Brain pericyte (primary cell): ENCODE results near the gene THAP7.
"Not testable (repeated sequence)": the region's sequence is repeated elsewhere in the genome, so short reads cannot be mapped to it uniquely, and the experiment has no call there.

ENCODE experiments used
- DNase-seq: peaks from one replicate; pipeline ENCODE4 v3.0.0-alpha.2; 2012; ENCODE audit warnings: low read depth, low spot score

THAP7 gene

GRCh38 chr22:21001601-21002325 is at the start of gene THAP7:
TSS of gene THAP7 (minus strand) at chr22:21002118. CDS start at chr22:21001911, 207 bp downstream.
- DNase-seq: peak; percentile 81

GRCh38 chr22:21051145-21051830 is 49.4 kb upstream of the THAP7 start:
- no peak for DNase-seq

GRCh38 chr22:21048965-21049364 is 47.0 kb upstream of the THAP7 start:
- DNase-seq: not testable (repeated sequence)

GRCh38 chr22:21048448-21048847 is 46.5 kb upstream of the THAP7 start:
- not testable (repeated sequence) for DNase-seq

GRCh38 chr22:21047730-21048129 is 45.8 kb upstream of the THAP7 start:
- DNase-seq: no peak

- DNase-seq: no peak
These were observed 45.2 kb upstream of the THAP7 start for GRCh38 chr22:21047035-21047661.

GRCh38 chr22:21045585-21046294 is 43.8 kb upstream of the THAP7 start, which contains the start of gene LRRC74B:
TSS of gene LRRC74B (plus strand) at chr22:21045946. CDS start at chr22:21045987, 41 bp downstream.
- peak; percentile 89 for DNase-seq

- DNase-seq: peak; percentile 95
These were observed 43.1 kb upstream of the THAP7 start for GRCh38 chr22:21044931-21045584.

GRCh38 chr22:21043860-21044535 is 42.1 kb upstream of the THAP7 start:
- no peak for DNase-seq

GRCh38 chr22:21042978-21043859 is 41.3 kb upstream of the THAP7 start:
- no peak for DNase-seq

GRCh38 chr22:21041937-21042336 is 40.0 kb upstream of the THAP7 start:
- DNase-seq: no peak

- DNase-seq: not testable (repeated sequence)
These were observed 37.2 kb upstream of the THAP7 start for GRCh38 chr22:21039158-21039557.

GRCh38 chr22:21038405-21038804 is 36.5 kb upstream of the THAP7 start:
- no peak for DNase-seq

GRCh38 chr22:21034989-21035388 is 33.1 kb upstream of the THAP7 start:
- no peak for DNase-seq

- no peak for DNase-seq
These were observed 32.0 kb upstream of the THAP7 start for GRCh38 chr22:21033895-21034294.

GRCh38 chr22:21032868-21033688 is 31.2 kb upstream of the THAP7 start:
- no peak for DNase-seq

GRCh38 chr22:21032037-21032867 is 30.3 kb upstream of the THAP7 start, which contains the start of gene SLC7A4:
TSS of gene SLC7A4 (minus strand) at chr22:21032561. CDS start at chr22:21031812, 749 bp downstream.
- no peak for DNase-seq

- no peak for DNase-seq
These were observed 29.7 kb upstream of the THAP7 start for GRCh38 chr22:21031545-21032036.
